Adrenal gland (tissue), 5 donors: ENCODE measurements around the gene ERI3.

Experiments used
- CTCF ChIP-seq, 6 experiments: fragments of 450-650 bp in 4 of 6; fragments of 200-600 bp in 2 of 6; sonication (generic) in 1 of 6; IDR thresholded peaks; 1 replicate in 5 of 6; 2 replicates in 1 of 6; pipeline versions ENCODE4 v1.5.1 to v1.8.0; 2016 to 2021; ENCODE audit warnings: antibody characterized with exemption in 6 of 6, mild to moderate bottlenecking in 2 of 6, moderate library complexity in 1 of 6
- POLR2A ChIP-seq, 2 donors: fragments of 450-650 bp; IDR thresholded peaks; one replicate each; pipeline ENCODE4 v1.6.1; 2017; ENCODE audit warnings: antibody characterized with exemption in 2 of 2, mild to moderate bottlenecking in 2 of 2, moderate library complexity in 1 of 2
- donor health status: DM: no; HTN: no; CAD: no.

GRCh38 chr1:44327679-44328491 lies 27.2 kb downstream of the ERI3 start:
- TF ChIP-seq CTCF (IDR thresholded peaks at IDR 0.05) (no peak), POLR2A (IDR thresholded peaks at IDR 0.05) (no peak)
